Measurements from ENCODE around the gene DYNLRB1. TPM values are rescaled to one million over a fixed set of nuclear protein-coding genes. Genes with fewer than 3 reads are reported as not detected.

Gene DYNLRB1
- total and polyA plus RNA-seq, 4 donors: 120 to 305 (median 223) TPM

DNA sequence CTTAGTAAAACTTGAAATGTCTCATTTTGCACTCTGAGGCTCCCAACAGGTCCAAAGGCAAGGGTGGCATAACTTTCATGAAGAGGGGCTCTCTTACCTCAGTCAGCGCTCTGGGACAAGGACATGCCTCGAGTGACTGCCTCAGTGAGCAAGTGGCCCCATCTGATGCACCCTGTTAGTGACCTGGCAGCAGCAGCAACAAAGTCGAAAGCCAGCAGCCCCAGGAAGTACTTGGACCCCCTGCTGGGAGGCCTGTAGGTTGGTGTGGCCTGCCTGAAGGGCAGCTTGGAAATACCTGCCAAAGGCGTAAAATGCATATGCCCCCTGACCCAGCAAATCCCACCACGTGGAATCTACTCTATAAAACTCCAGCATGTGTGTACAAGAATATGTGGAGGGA lies 55.5 kb downstream of the DYNLRB1 start:
- 88 to 89% methylated on average over 5 of the region's 5 CpGs for WGBS, 2 donors
- ATAC-seq (ENCODE audit: low FRiP score): no peak
- Histone ChIP-seq H3K9me3 (ENCODE audit: control insufficient read depth, low read length) (no peaks in the 10 kb centered on the region), H3K4me1 (ENCODE audit: control insufficient read depth in 1 of 2, insufficient read depth in 2 of 2, low read length in 2 of 2) (no peaks in the 10 kb centered on the region), H3K27me3 (ENCODE audit: control insufficient read depth in 1 of 2, insufficient read depth in 2 of 2, low read length in 1 of 2) (no peaks in the 10 kb centered on the region), H3K27ac (ENCODE audit: low read depth in 1 of 2, low read length in 2 of 2) (no peak overlapping the region), H3K36me3 (ENCODE audit: control insufficient read depth in 1 of 2, insufficient read depth in 2 of 2, low read length in 1 of 2) (peaks cover 0 to 10% of the 10 kb centered on the region in 2 donors), H3K4me3 (ENCODE audit: low read length in 2 of 2) (no peak overlapping the region)
- DNase-seq: no peak
- intact Hi-C loops (cut with DNase I): no loop called here

- H3K4me3 ChIP-seq (ENCODE audit: low read length in 2 of 2): no peak overlapping the region
- peaks cover 0 to 10% of the 10 kb centered on the region in 2 donors for H3K36me3 ChIP-seq (ENCODE audit: control insufficient read depth in 1 of 2, insufficient read depth in 2 of 2, low read length in 1 of 2)
- DNase-seq (no peak), ATAC-seq (ENCODE audit: low FRiP score) (no peak)
- WGBS, 2 donors: 83 to 85% methylated on average over 7 of the region's 7 CpGs
- H3K27me3 ChIP-seq (ENCODE audit: control insufficient read depth in 1 of 2, insufficient read depth in 2 of 2, low read length in 1 of 2): no peaks in the 10 kb centered on the region
- no peaks in the 10 kb centered on the region for H3K9me3 ChIP-seq (ENCODE audit: control insufficient read depth, low read length)
- no peak overlapping the region for H3K27ac ChIP-seq (ENCODE audit: low read depth in 1 of 2, low read length in 2 of 2)
- no peaks in the 10 kb centered on the region for H3K4me1 ChIP-seq (ENCODE audit: control insufficient read depth in 1 of 2, insufficient read depth in 2 of 2, low read length in 2 of 2)
- intact Hi-C loops (cut with DNase I): no loop called here
Measured at GRCh38 chr20:34573541-34574300, 57.5 kb downstream of the DYNLRB1 start.

- 96 to 97% methylated on average over 5 of the region's 5 CpGs for WGBS, 2 donors
- Histone ChIP-seq H3K27me3 (ENCODE audit: control insufficient read depth in 1 of 2, insufficient read depth in 2 of 2, low read length in 1 of 2) (no peaks in the 10 kb centered on the region), H3K4me1 (ENCODE audit: control insufficient read depth in 1 of 2, insufficient read depth in 2 of 2, low read length in 2 of 2) (no peaks in the 10 kb centered on the region), H3K4me3 (ENCODE audit: low read length in 2 of 2) (no peak overlapping the region), H3K27ac (ENCODE audit: low read depth in 1 of 2, low read length in 2 of 2) (no peak overlapping the region), H3K9me3 (ENCODE audit: control insufficient read depth, low read length) (no peaks in the 10 kb centered on the region), H3K36me3 (ENCODE audit: control insufficient read depth in 1 of 2, insufficient read depth in 2 of 2, low read length in 1 of 2) (peaks cover 0 to 10% of the 10 kb centered on the region in 2 donors)
- intact Hi-C loops (cut with DNase I): no loop called here
- no peak for DNase-seq
- no peak for ATAC-seq (ENCODE audit: low FRiP score)
Measured at GRCh38 chr20:34574426-34574825, 58.2 kb downstream of the DYNLRB1 start.

GRCh38 chr20:34574861-34575260 lies 58.6 kb downstream of the DYNLRB1 start:
- no peak for DNase-seq
- intact Hi-C loops (cut with DNase I): no loop called here

GRCh38 chr20:34575271-34575670 lies 59.0 kb downstream of the DYNLRB1 start:
- no peak overlapping the region for H3K4me3 ChIP-seq (ENCODE audit: low read length in 2 of 2)
- H3K27me3 ChIP-seq (ENCODE audit: control insufficient read depth in 1 of 2, insufficient read depth in 2 of 2, low read length in 1 of 2): no peaks in the 10 kb centered on the region
- peaks cover 0 to 10% of the 10 kb centered on the region in 2 donors for H3K36me3 ChIP-seq (ENCODE audit: control insufficient read depth in 1 of 2, insufficient read depth in 2 of 2, low read length in 1 of 2)
- H3K9me3 ChIP-seq (ENCODE audit: control insufficient read depth, low read length): no peaks in the 10 kb centered on the region
- H3K4me1 ChIP-seq (ENCODE audit: control insufficient read depth in 1 of 2, insufficient read depth in 2 of 2, low read length in 2 of 2): no peaks in the 10 kb centered on the region
- no peak for ATAC-seq (ENCODE audit: low FRiP score)
- whole genome bisulfite sequencing, 2 donors: 94 to 95% methylated on average over 5 of the region's 5 CpGs
- DNase-seq: no peak
- H3K27ac ChIP-seq (ENCODE audit: low read depth in 1 of 2, low read length in 2 of 2): no peak overlapping the region
- intact Hi-C loops (cut with DNase I): no loop called here

More at GRCh38 chr20:34574861-34575260, 58.6 kb downstream of the DYNLRB1 start:
- WGBS, 2 donors: 90 to 94% methylated on average over 6 of the region's 6 CpGs
- H3K27ac ChIP-seq (ENCODE audit: low read depth in 1 of 2, low read length in 2 of 2): no peak overlapping the region
- ATAC-seq (ENCODE audit: low FRiP score): no peak
- no peaks in the 10 kb centered on the region for H3K4me1 ChIP-seq (ENCODE audit: control insufficient read depth in 1 of 2, insufficient read depth in 2 of 2, low read length in 2 of 2)
- no peaks in the 10 kb centered on the region for H3K9me3 ChIP-seq (ENCODE audit: control insufficient read depth, low read length)
- H3K36me3 ChIP-seq (ENCODE audit: control insufficient read depth in 1 of 2, insufficient read depth in 2 of 2, low read length in 1 of 2): peaks cover 0 to 10% of the 10 kb centered on the region in 2 donors
- H3K4me3 ChIP-seq (ENCODE audit: low read length in 2 of 2): no peak overlapping the region
- no peaks in the 10 kb centered on the region for H3K27me3 ChIP-seq (ENCODE audit: control insufficient read depth in 1 of 2, insufficient read depth in 2 of 2, low read length in 1 of 2)

DNA sequence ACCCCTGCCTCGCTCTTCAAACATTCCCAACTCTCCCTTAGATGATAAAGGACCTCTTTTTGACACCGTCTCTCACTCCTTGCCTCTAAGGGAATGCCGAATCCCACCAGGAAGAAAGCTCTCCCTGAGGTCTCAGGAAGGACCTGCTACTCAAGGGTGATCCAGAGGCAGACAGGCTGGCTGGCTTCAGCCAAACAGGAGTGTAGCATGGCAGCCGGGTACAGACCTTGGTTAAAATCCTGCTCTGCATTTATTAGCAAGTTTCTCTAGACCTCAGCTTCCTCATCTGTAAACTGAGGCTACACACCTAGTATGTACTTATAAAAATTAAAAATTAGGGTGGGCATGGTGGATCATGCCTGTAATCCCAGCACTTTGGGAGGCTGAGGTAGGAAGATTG lies 59.5 kb downstream of the DYNLRB1 start:
- intact Hi-C loops (cut with DNase I): no loop called here
- WGBS, 2 donors: 95 to 99% methylated on average over 4 of the region's 4 CpGs

DNA sequence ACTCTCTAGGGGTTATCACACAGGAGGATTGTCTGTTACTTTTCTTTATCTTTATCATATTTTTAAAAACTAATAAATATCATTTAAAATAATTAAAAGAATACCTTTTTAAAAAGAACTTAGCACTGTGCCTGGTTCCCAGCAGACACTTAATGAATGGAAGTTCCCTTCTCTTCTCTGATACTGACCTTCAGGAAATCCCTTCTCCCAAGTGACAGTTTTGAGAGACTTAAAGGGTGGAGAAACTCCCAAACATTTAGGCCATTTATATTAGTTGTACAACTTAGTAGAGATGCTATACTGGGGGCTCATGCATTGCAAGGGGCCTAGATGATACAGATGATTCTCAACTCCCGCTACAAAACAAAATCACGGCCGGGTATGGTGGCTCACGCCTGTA lies 60.8 kb downstream of the DYNLRB1 start:
- no peak for DNase-seq
- ATAC-seq (ENCODE audit: low FRiP score): no peak
- Histone ChIP-seq H3K9me3 (ENCODE audit: control insufficient read depth, low read length) (no peaks in the 10 kb centered on the region), H3K36me3 (ENCODE audit: control insufficient read depth in 1 of 2, insufficient read depth in 2 of 2, low read length in 1 of 2) (peaks cover 0 to 4% of the 10 kb centered on the region in 2 donors), H3K27me3 (ENCODE audit: control insufficient read depth in 1 of 2, insufficient read depth in 2 of 2, low read length in 1 of 2) (no peaks in the 10 kb centered on the region), H3K27ac (ENCODE audit: low read depth in 1 of 2, low read length in 2 of 2) (no peak overlapping the region), H3K4me1 (ENCODE audit: control insufficient read depth in 1 of 2, insufficient read depth in 2 of 2, low read length in 2 of 2) (peaks cover 0 to 3% of the 10 kb centered on the region in 2 donors), H3K4me3 (ENCODE audit: low read length in 2 of 2) (no peak overlapping the region)
- intact Hi-C loops (cut with DNase I): no loop called here
- 95 to 96% methylated on average over 4 of the region's 4 CpGs for WGBS, 2 donors

More for the DNA sequence above, 59.5 kb downstream of the DYNLRB1 start:
- ATAC-seq (ENCODE audit: low FRiP score): no peak
- Histone ChIP-seq H3K9me3 (ENCODE audit: control insufficient read depth, low read length) (no peaks in the 10 kb centered on the region), H3K4me3 (ENCODE audit: low read length in 2 of 2) (no peak overlapping the region), H3K27me3 (ENCODE audit: control insufficient read depth in 1 of 2, insufficient read depth in 2 of 2, low read length in 1 of 2) (no peaks in the 10 kb centered on the region), H3K4me1 (ENCODE audit: control insufficient read depth in 1 of 2, insufficient read depth in 2 of 2, low read length in 2 of 2) (no peaks in the 10 kb centered on the region), H3K36me3 (ENCODE audit: control insufficient read depth in 1 of 2, insufficient read depth in 2 of 2, low read length in 1 of 2) (peaks cover 0 to 10% of the 10 kb centered on the region in 2 donors), H3K27ac (ENCODE audit: low read depth in 1 of 2, low read length in 2 of 2) (no peak overlapping the region)
- no peak for DNase-seq

- Histone ChIP-seq H3K36me3 (ENCODE audit: control insufficient read depth in 1 of 2, insufficient read depth in 2 of 2, low read length in 1 of 2) (peaks cover 0 to 4% of the 10 kb centered on the region in 2 donors), H3K4me3 (ENCODE audit: low read length in 2 of 2) (no peak overlapping the region), H3K4me1 (ENCODE audit: control insufficient read depth in 1 of 2, insufficient read depth in 2 of 2, low read length in 2 of 2) (peaks cover 0 to 3% of the 10 kb centered on the region in 2 donors), H3K9me3 (ENCODE audit: control insufficient read depth, low read length) (no peaks in the 10 kb centered on the region), H3K27ac (ENCODE audit: low read depth in 1 of 2, low read length in 2 of 2) (no peak overlapping the region), H3K27me3 (ENCODE audit: control insufficient read depth in 1 of 2, insufficient read depth in 2 of 2, low read length in 1 of 2) (no peaks in the 10 kb centered on the region)
- ATAC-seq (ENCODE audit: low FRiP score): no peak
- no peak for DNase-seq
- intact Hi-C loops (cut with DNase I): loop anchor here (2.0 kb wide), 2 partner anchors 131 to 191 kb away; no protein-coding TSS in a partner anchor
- 64 to 70% methylated on average over 2 of the region's 2 CpGs for WGBS, 2 donors
Measured at GRCh38 chr20:34578025-34578424, 61.8 kb downstream of the DYNLRB1 start.

GRCh38 chr20:34578521-34578920 lies 62.3 kb downstream of the DYNLRB1 start:
- Histone ChIP-seq H3K27me3 (ENCODE audit: control insufficient read depth in 1 of 2, insufficient read depth in 2 of 2, low read length in 1 of 2) (no peaks in the 10 kb centered on the region), H3K9me3 (ENCODE audit: control insufficient read depth, low read length) (no peaks in the 10 kb centered on the region), H3K36me3 (ENCODE audit: control insufficient read depth in 1 of 2, insufficient read depth in 2 of 2, low read length in 1 of 2) (peaks cover 0 to 4% of the 10 kb centered on the region in 2 donors), H3K4me3 (ENCODE audit: low read length in 2 of 2) (no peak overlapping the region), H3K27ac (ENCODE audit: low read depth in 1 of 2, low read length in 2 of 2) (no peak overlapping the region), H3K4me1 (ENCODE audit: control insufficient read depth in 1 of 2, insufficient read depth in 2 of 2, low read length in 2 of 2) (peaks cover 0 to 3% of the 10 kb centered on the region in 2 donors)
- 74 to 79% methylated on average over 6 of the region's 6 CpGs for WGBS, 2 donors
- DNase-seq (no peak), ATAC-seq (ENCODE audit: low FRiP score) (no peak)
- intact Hi-C loops (cut with DNase I): loop anchor here (2.0 kb wide), 2 partner anchors 130 to 190 kb away; no protein-coding TSS in a partner anchor
